HepG2 (cell line): ENCODE data around the gene ZMIZ1. TPM values are rescaled to one million over a fixed set of nuclear protein-coding genes. Genes with fewer than 3 reads are reported as not detected.
A peak's percentile ranks its signal among the peaks of the same experiment; 100 is the strongest.

Source experiments
- DNMT3B ChIP-seq: conservative IDR thresholded peaks from 2 replicates; pipeline ENCODE4 v1.6.1; 2016; ENCODE audit warnings: missing biosample characterization, control low read depth
- FIP1L1 ChIP-seq: fragments of 200-400 bp; formaldehyde crosslinking; IDR thresholded peaks from 2 replicates; pipeline ENCODE4 v1.6.1; 2018; ENCODE audit warnings: low read depth, mild to moderate bottlenecking, low read length, moderate library complexity, borderline replicate concordance; ENCODE audit not compliant: insufficient read depth
- FOXO1 ChIP-seq: sonication (generic); formaldehyde crosslinking; IDR thresholded peaks from 2 replicates; pipeline ENCODE4 v1.4.0; 2020; ENCODE audit warnings: missing genetic modification reagents
- HMG20A ChIP-seq: IDR thresholded peaks from 2 replicates; pipeline ENCODE4 v1.6.1; 2016; ENCODE audit warnings: borderline replicate concordance
- MTF2 ChIP-seq: sonication (generic); formaldehyde crosslinking; IDR thresholded peaks from 2 replicates; pipeline ENCODE4 v1.5.0; 2020; ENCODE audit warnings: missing genetic modification reagents, borderline replicate concordance
- NFKB2 ChIP-seq: sonication (generic); formaldehyde crosslinking; IDR thresholded peaks from 2 replicates; pipeline ENCODE4 v1.4.0; 2020; ENCODE audit warnings: missing genetic modification reagents, borderline replicate concordance
- REPIN1 ChIP-seq: sonication (generic); formaldehyde crosslinking; IDR thresholded peaks from 2 replicates; pipeline ENCODE4 v1.8.0; 2022; ENCODE audit warnings: missing genetic modification reagents, low read depth, mild to moderate bottlenecking, borderline replicate concordance
- RFX5 ChIP-seq: IDR thresholded peaks from 2 replicates; pipeline ENCODE4 v1.6.1; 2011; ENCODE audit warnings: low read depth, low read length, improper control_type of control experiment
- SCMH1 ChIP-seq: sonication (generic); formaldehyde crosslinking; IDR thresholded peaks from 2 replicates; pipeline ENCODE4 v1.9.0; 2021; ENCODE audit warnings: missing genetic modification reagents, mild to moderate bottlenecking, borderline replicate concordance
- SOX5 ChIP-seq: IDR thresholded peaks from 2 replicates; pipeline ENCODE4 v1.6.1; 2016; ENCODE audit warnings: borderline replicate concordance
- TBL1XR1 ChIP-seq: fragments of 150-350 bp; IDR thresholded peaks from 2 replicates; pipeline ENCODE4 v1.6.1; 2014; ENCODE audit warnings: borderline replicate concordance, low read length; ENCODE audit not compliant: partially characterized antibody
- TEAD3 ChIP-seq: optimal IDR thresholded peaks from 2 replicates; pipeline ENCODE3; 2016; ENCODE audit warnings: borderline replicate concordance
- TIGD3 ChIP-seq: sonication (generic); formaldehyde crosslinking; IDR thresholded peaks from 2 replicates; pipeline ENCODE4 v1.5.1; 2020; ENCODE audit warnings: mild to moderate bottlenecking, missing genetic modification reagents, borderline replicate concordance
- XBP1 ChIP-seq: sonication (generic); formaldehyde crosslinking; IDR thresholded peaks from 2 replicates; pipeline ENCODE4 v1.5.0; 2020; ENCODE audit warnings: missing genetic modification reagents
- ZNF280B ChIP-seq: sonication (generic); formaldehyde crosslinking; IDR thresholded peaks from 2 replicates; pipeline ENCODE4 v1.5.0; 2020; ENCODE audit warnings: missing genetic modification reagents, mild to moderate bottlenecking, borderline replicate concordance
- ZNF329 ChIP-seq: sonication (generic); formaldehyde crosslinking; IDR thresholded peaks from 2 replicates; pipeline ENCODE4 v1.9.0; 2021; ENCODE audit warnings: low read depth, mild to moderate bottlenecking, missing genetic modification reagents
- ZNF407 ChIP-seq: sonication (generic); formaldehyde crosslinking; IDR thresholded peaks from one replicate; pipeline ENCODE4 v1.5.1; 2020; ENCODE audit warnings: mild to moderate bottlenecking, missing genetic modification reagents; ENCODE audit errors: not compliant biosample characterization
- ZNF776 ChIP-seq: sonication (generic); formaldehyde crosslinking; IDR thresholded peaks from 2 replicates; pipeline ENCODE4 v1.4.0; 2020; ENCODE audit warnings: mild to moderate bottlenecking, missing genetic modification reagents
- polyA plus RNA-seq, 8 experiments: library from polyadenylated mRNA; depleted of rRNA in 3 of 8; stranded (reverse) in 7 of 8; unstranded in 1 of 8; fragments of >200 nt; fragmentation: Illumina TruSeq in 4 of 8; extraction: Trizol in 4 of 8; gene quantifications; 2 replicates each; pipeline versions ENCODE4 v1.2.1 to v1.2.3, GENCODE V29; 2011 to 2016; ENCODE audit warnings: low read depth in 4 of 8, missing spikeins in 1 of 8, mixed read lengths in 1 of 8; ENCODE audit not compliant: insufficient read depth in 1 of 8
- total RNA-seq, 5 experiments: library from RNA; depleted of rRNA; stranded (reverse); fragments of >200 nt; fragmentation: Illumina TruSeq; extraction: Trizol; gene quantifications; 2 replicates each; pipeline ENCODE4 v1.2.3, GENCODE V29; 2016; ENCODE audit warnings: low read depth in 1 of 5

ZMIZ1 gene
- total and polyA plus RNA-seq, 2 of the 13 experiments (the other 11 are each of a cell fraction or from before 2014, with no cell fraction given) = 5.3 to 10.2 TPM

GRCh38 chr10:79188154-79188965, 119.6 kb downstream of the ZMIZ1 start (continued):
- TF ChIP-seq TIGD3 = no peak
- TF ChIP-seq RFX5 = no peak
- TF ChIP-seq FOXO1 (CRISPR knock-in tag) = peak; percentile 60; the same call in 1 of the 2 replicates
- TF ChIP-seq SCMH1 (CRISPR knock-in tag) = no peak
- TF ChIP-seq DNMT3B (CRISPR knock-in tag) = no peak
- no peak for TF ChIP-seq TBL1XR1
- no peak for TF ChIP-seq MTF2 (CRISPR knock-in tag)
- TF ChIP-seq ZNF776 (CRISPR knock-in tag) = no peak
- peak; percentile 71 for TF ChIP-seq SOX5 (CRISPR knock-in tag)
- TF ChIP-seq FIP1L1 = no peak
- no peak for TF ChIP-seq ZNF280B
- TF ChIP-seq TEAD3 (CRISPR knock-in tag) = peak; percentile 73
- TF ChIP-seq NFKB2 (CRISPR knock-in tag) = 0 out of 2 replicates have a peak, but pooled peaks have one; percentile 40
- no peak for TF ChIP-seq REPIN1 (CRISPR knock-in tag)
- peak; percentile 63; the same call in 1 of the 2 replicates for TF ChIP-seq HMG20A (CRISPR knock-in tag)
- no peak for TF ChIP-seq ZNF329 (CRISPR knock-in tag)
- TF ChIP-seq ZNF407 (CRISPR knock-in tag) = no peak
- TF ChIP-seq XBP1 (CRISPR knock-in tag) = no peak
